ENCODE measurements around the gene YIF1B. TPM values are rescaled to one million over a fixed set of nuclear protein-coding genes. Genes with fewer than 3 reads are reported as not detected.

The YIF1B gene
- total and polyA plus RNA-seq, 2 experiments from 2014 or later, result 61.5 to 140 TPM

GRCh38 chr19:38326591-38326990 is 10.8 kb upstream of the YIF1B start:
- DNase-seq (ENCODE audit: low read depth in 1 of 2, low spot score in 1 of 2), result no peak
- H3K9me3 ChIP-seq (ENCODE audit: low read depth), result no peaks in the 10 kb centered on the region
- H3K27ac ChIP-seq, result no peak overlapping the region
- H3K4me1 ChIP-seq (ENCODE audit: low read depth), result no peaks in the 10 kb centered on the region
- H3K4me3 ChIP-seq, result no peak overlapping the region
- no peaks in the 10 kb centered on the region for H3K27me3 ChIP-seq
- H3K36me3 ChIP-seq, result no peaks in the 10 kb centered on the region
- no peak for TF ChIP-seq CTCF (IDR thresholded peaks at IDR 0.05; ENCODE audit: low read depth, low read length)

GRCh38 chr19:38324431-38324830 is 8.7 kb upstream of the YIF1B start:
- H3K9me3 ChIP-seq (ENCODE audit: low read depth), result no peaks in the 10 kb centered on the region
- no peak overlapping the region for H3K4me3 ChIP-seq
- DNase-seq (ENCODE audit: low read depth in 1 of 2, low spot score in 1 of 2), result no peak
- H3K4me1 ChIP-seq (ENCODE audit: low read depth), result no peaks in the 10 kb centered on the region
- H3K36me3 ChIP-seq, result no peaks in the 10 kb centered on the region
- H3K27ac ChIP-seq, result no peak overlapping the region
- no peak for TF ChIP-seq CTCF (IDR thresholded peaks at IDR 0.05; ENCODE audit: low read depth, low read length)
- H3K27me3 ChIP-seq, result peaks cover 15% of the 10 kb centered on the region

- no peak overlapping the region for H3K27ac ChIP-seq
- peaks cover 26% of the 10 kb centered on the region for H3K27me3 ChIP-seq
- no peaks in the 10 kb centered on the region for H3K36me3 ChIP-seq
- H3K9me3 ChIP-seq (ENCODE audit: low read depth), result no peaks in the 10 kb centered on the region
- no peaks in the 10 kb centered on the region for H3K4me1 ChIP-seq (ENCODE audit: low read depth)
- DNase-seq (ENCODE audit: low read depth in 1 of 2, low spot score in 1 of 2), result no peak
- no peak for TF ChIP-seq CTCF (IDR thresholded peaks at IDR 0.05; ENCODE audit: low read depth, low read length)
- H3K4me3 ChIP-seq, result no peak overlapping the region
Observed at GRCh38 chr19:38323291-38323690, 7.5 kb upstream of the YIF1B start.

- H3K27me3 ChIP-seq, result peaks cover 32% of the 10 kb centered on the region
- peak in 1 of 2 donors; percentile 96 for DNase-seq (ENCODE audit: low read depth in 1 of 2, low spot score in 1 of 2)
- H3K36me3 ChIP-seq, result no peaks in the 10 kb centered on the region
- H3K9me3 ChIP-seq (ENCODE audit: low read depth), result no peaks in the 10 kb centered on the region
- no peak overlapping the region for H3K4me3 ChIP-seq
- no peak for TF ChIP-seq CTCF (IDR thresholded peaks at IDR 0.05; ENCODE audit: low read depth, low read length)
- no peak overlapping the region for H3K27ac ChIP-seq
- no peaks in the 10 kb centered on the region for H3K4me1 ChIP-seq (ENCODE audit: low read depth)
Observed at GRCh38 chr19:38321646-38322196, 6.0 kb upstream of the YIF1B start.

GRCh38 chr19:38320969-38321339 is 5.2 kb upstream of the YIF1B start:
- DNase-seq (ENCODE audit: low read depth in 1 of 2, low spot score in 1 of 2), result no peak
- TF ChIP-seq CTCF (IDR thresholded peaks at IDR 0.05; ENCODE audit: low read depth, low read length), result no peak
- no peaks in the 10 kb centered on the region for H3K36me3 ChIP-seq
- H3K27ac ChIP-seq, result no peak overlapping the region
- no peaks in the 10 kb centered on the region for H3K9me3 ChIP-seq (ENCODE audit: low read depth)
- H3K4me1 ChIP-seq (ENCODE audit: low read depth), result no peaks in the 10 kb centered on the region
- H3K4me3 ChIP-seq, result no peak overlapping the region
- H3K27me3 ChIP-seq, result peaks cover 35% of the 10 kb centered on the region

All from cardiac muscle cell (in vitro differentiated cells and primary cell).